Activated T-cell treated with anti-CD3 and anti-CD28 coated beads, Interleukin-2, amount 50 U/mL, for 72 hours (primary cell): ENCODE data around the gene LSM14A. TPM values are rescaled to one million over a fixed set of nuclear protein-coding genes. Genes with fewer than 3 reads are reported as not detected.
"Not testable (repeated sequence)": the region's sequence is repeated elsewhere in the genome, so short reads cannot be mapped to it uniquely, and the experiment has no call there.

Experiments
- ATAC-seq, 2 donors: fragments of 150-1000 bp; cut with Tn5 transposase; replicated peaks in 1 of 2; 2 replicates each; pipeline ENCODE4 v1.10.0; 2021; ENCODE audit warnings: moderate library complexity in 2 of 2, mild to moderate bottlenecking in 1 of 2
- DNase-seq, 2 donors: peaks; one replicate each; pipeline ENCODE4 v3.0.0; 2021 to 2022; ENCODE audit warnings: mixed read lengths in 1 of 2
- H3K27ac Mint-ChIP-seq: one replicate; pipeline ENCODE4 v1.8.0; 2022; ENCODE audit warnings: mild to moderate bottlenecking, moderate library complexity, mixed read lengths
- H3K27me3 Mint-ChIP-seq: one replicate; pipeline ENCODE4 v1.8.0; 2022; ENCODE audit warnings: low read depth, mixed read lengths
- H3K36me3 Mint-ChIP-seq, 2 donors: one replicate each; pipeline ENCODE4 v1.8.0; 2022; ENCODE audit warnings: mixed read lengths in 2 of 2, mild to moderate bottlenecking in 1 of 2; ENCODE audit not compliant: insufficient read depth in 2 of 2
- H3K4me1 Mint-ChIP-seq: one replicate; pipeline ENCODE4 v1.8.0; 2022; ENCODE audit warnings: low read depth, mixed read lengths
- H3K4me3 Mint-ChIP-seq, 2 donors: one replicate each; pipeline ENCODE4 v1.8.0; 2022; ENCODE audit warnings: mild to moderate bottlenecking in 2 of 2, mixed read lengths in 2 of 2, moderate library complexity in 2 of 2
- H3K9me3 Mint-ChIP-seq, 2 donors: one replicate each; pipeline ENCODE4 v1.8.0; 2022; ENCODE audit warnings: mixed read lengths in 2 of 2
- total RNA-seq, 2 donors: library from RNA; stranded (reverse); gene quantifications; one replicate each; pipeline ENCODE4 v1.2.3, GENCODE V29; 2022

LSM14A gene
- 100 to 1,000 TPM; 112 to 130 TPM for total RNA-seq

GRCh38 chr19:34171877-34172660 lies at the start of gene LSM14A:
LSM14A (plus strand) TSS chr19:34172504; CDS start chr19:34172643, 139 bp downstream.
- Mint-ChIP-seq H3K9me3 (no peaks in the 10 kb centered on the region), H3K27ac (peak within 1 kb of the TSS; percentile 97), H3K4me1 (peaks cover 55% of the 10 kb centered on the region), H3K4me3 (peak within 1 kb of the TSS; percentile 86 to 97), H3K27me3 (no peaks in the 10 kb centered on the region), H3K36me3 (peaks cover 8 to 10% of the 10 kb centered on the region in 2 donors)
- ATAC-seq: peak; percentile 71 to 77
- DNase-seq: peak; percentile 92 to 94

- DNase-seq (no peak), ATAC-seq (no peak)
- Mint-ChIP-seq H3K27me3 (no peaks in the 10 kb centered on the region), H3K9me3 (no peaks in the 10 kb centered on the region), H3K36me3 (no peaks in the 10 kb centered on the region), H3K27ac (no peak overlapping the region), H3K4me3 (no peak overlapping the region), H3K4me1 (no peaks in the 10 kb centered on the region)
Measured at GRCh38 chr19:34124828-34125227, 47.5 kb upstream of the LSM14A start.

GRCh38 chr19:34126966-34127365 lies 45.3 kb upstream of the LSM14A start:
- no peak for ATAC-seq
- Mint-ChIP-seq H3K9me3 (no peaks in the 10 kb centered on the region), H3K27me3 (no peaks in the 10 kb centered on the region), H3K36me3 (no peaks in the 10 kb centered on the region), H3K4me1 (no peaks in the 10 kb centered on the region), H3K27ac (no peak overlapping the region), H3K4me3 (no peak overlapping the region)
- DNase-seq: no peak

- no peak for ATAC-seq
- no peak overlapping the region for H3K4me3 Mint-ChIP-seq
- no peaks in the 10 kb centered on the region for H3K36me3 Mint-ChIP-seq
- no peak for DNase-seq
- no peaks in the 10 kb centered on the region for H3K27me3 Mint-ChIP-seq
- no peak overlapping the region for H3K27ac Mint-ChIP-seq
- no peaks in the 10 kb centered on the region for H3K9me3 Mint-ChIP-seq
- no peaks in the 10 kb centered on the region for H3K4me1 Mint-ChIP-seq
Measured at GRCh38 chr19:34127684-34128189, 44.6 kb upstream of the LSM14A start.

GRCh38 chr19:34128558-34129250 lies 43.6 kb upstream of the LSM14A start:
- no peaks in the 10 kb centered on the region for H3K36me3 Mint-ChIP-seq
- H3K27ac Mint-ChIP-seq: peak overlapping the region; percentile 75
- no peak overlapping the region for H3K4me3 Mint-ChIP-seq
- H3K4me1 Mint-ChIP-seq: no peaks in the 10 kb centered on the region
- no peaks in the 10 kb centered on the region for H3K27me3 Mint-ChIP-seq
- ATAC-seq (no peak), DNase-seq (no peak)
- H3K9me3 Mint-ChIP-seq: no peaks in the 10 kb centered on the region

- H3K4me1 Mint-ChIP-seq: peaks cover 12% of the 10 kb centered on the region
- no peaks in the 10 kb centered on the region for H3K27me3 Mint-ChIP-seq
- H3K9me3 Mint-ChIP-seq: no peaks in the 10 kb centered on the region
- H3K4me3 Mint-ChIP-seq: no peak overlapping the region
- H3K36me3 Mint-ChIP-seq: no peaks in the 10 kb centered on the region
- DNase-seq (no peak), ATAC-seq (no peak)
- H3K27ac Mint-ChIP-seq: no peak overlapping the region
Measured at GRCh38 chr19:34131100-34131499, 41.2 kb upstream of the LSM14A start.

- H3K4me3 Mint-ChIP-seq, H3K9me3 Mint-ChIP-seq, H3K27ac Mint-ChIP-seq, ATAC-seq, H3K27me3 Mint-ChIP-seq, DNase-seq, H3K36me3 Mint-ChIP-seq: not testable (repeated sequence)
- peaks cover 12% of the 10 kb centered on the region for H3K4me1 Mint-ChIP-seq
Measured at GRCh38 chr19:34132145-34132544, 40.2 kb upstream of the LSM14A start.

- not testable (repeated sequence) for H3K27me3 Mint-ChIP-seq, H3K27ac Mint-ChIP-seq
- peaks cover 12% of the 10 kb centered on the region for H3K4me1 Mint-ChIP-seq
Measured at GRCh38 chr19:34132706-34133105, 39.6 kb upstream of the LSM14A start.

GRCh38 chr19:34134190-34135053 lies 37.9 kb upstream of the LSM14A start:
- H3K27me3 Mint-ChIP-seq: no peaks in the 10 kb centered on the region
- no peaks in the 10 kb centered on the region for H3K9me3 Mint-ChIP-seq
- DNase-seq (peak; percentile 91 to 94), ATAC-seq (peak; percentile 96 to 98)
- H3K4me1 Mint-ChIP-seq: peaks cover 12% of the 10 kb centered on the region
- H3K27ac Mint-ChIP-seq: peak overlapping the region; percentile 90
- H3K36me3 Mint-ChIP-seq: no peaks in the 10 kb centered on the region
- H3K4me3 Mint-ChIP-seq: peak overlapping the region; percentile 85 to 93

More at GRCh38 chr19:34132706-34133105, 39.6 kb upstream of the LSM14A start:
- not testable (repeated sequence) for H3K36me3 Mint-ChIP-seq, ATAC-seq, H3K4me3 Mint-ChIP-seq, H3K9me3 Mint-ChIP-seq, DNase-seq

- DNase-seq (no peak), ATAC-seq (no peak)
- Mint-ChIP-seq H3K4me3 (peak overlapping the region; percentile 85 to 93), H3K4me1 (peaks cover 12% of the 10 kb centered on the region), H3K9me3 (no peaks in the 10 kb centered on the region), H3K27ac (peak overlapping the region; percentile 90), H3K36me3 (no peaks in the 10 kb centered on the region), H3K27me3 (no peaks in the 10 kb centered on the region)
Measured at GRCh38 chr19:34135054-34135800, 37.1 kb upstream of the LSM14A start.

- H3K36me3 Mint-ChIP-seq: no peaks in the 10 kb centered on the region
- ATAC-seq (no peak), DNase-seq (no peak)
- no peaks in the 10 kb centered on the region for H3K9me3 Mint-ChIP-seq
- peak overlapping the region; percentile 85 to 93 for H3K4me3 Mint-ChIP-seq
- H3K27me3 Mint-ChIP-seq: no peaks in the 10 kb centered on the region
- H3K27ac Mint-ChIP-seq: no peak overlapping the region
- peaks cover 12% of the 10 kb centered on the region for H3K4me1 Mint-ChIP-seq
Measured at GRCh38 chr19:34135821-34136611, 36.3 kb upstream of the LSM14A start.

- H3K36me3 Mint-ChIP-seq: no peaks in the 10 kb centered on the region
- ATAC-seq (no peak), DNase-seq (no peak)
- no peak overlapping the region for H3K4me3 Mint-ChIP-seq
- H3K9me3 Mint-ChIP-seq: no peaks in the 10 kb centered on the region
- H3K4me1 Mint-ChIP-seq: no peaks in the 10 kb centered on the region
- H3K27me3 Mint-ChIP-seq: no peaks in the 10 kb centered on the region
- no peak overlapping the region for H3K27ac Mint-ChIP-seq
Measured at GRCh38 chr19:34141025-34141424, 31.3 kb upstream of the LSM14A start.
